Retina (tissue), 1 donor: Measurements from ENCODE around the gene SLCO3A1.
A peak's percentile ranks its signal among the peaks of the same experiment; 100 is the strongest.

Experiments used
- DNase-seq: peaks from one replicate; pipeline ENCODE4 v3.0.0-alpha.2; 2016

Gene SLCO3A1

DNA sequence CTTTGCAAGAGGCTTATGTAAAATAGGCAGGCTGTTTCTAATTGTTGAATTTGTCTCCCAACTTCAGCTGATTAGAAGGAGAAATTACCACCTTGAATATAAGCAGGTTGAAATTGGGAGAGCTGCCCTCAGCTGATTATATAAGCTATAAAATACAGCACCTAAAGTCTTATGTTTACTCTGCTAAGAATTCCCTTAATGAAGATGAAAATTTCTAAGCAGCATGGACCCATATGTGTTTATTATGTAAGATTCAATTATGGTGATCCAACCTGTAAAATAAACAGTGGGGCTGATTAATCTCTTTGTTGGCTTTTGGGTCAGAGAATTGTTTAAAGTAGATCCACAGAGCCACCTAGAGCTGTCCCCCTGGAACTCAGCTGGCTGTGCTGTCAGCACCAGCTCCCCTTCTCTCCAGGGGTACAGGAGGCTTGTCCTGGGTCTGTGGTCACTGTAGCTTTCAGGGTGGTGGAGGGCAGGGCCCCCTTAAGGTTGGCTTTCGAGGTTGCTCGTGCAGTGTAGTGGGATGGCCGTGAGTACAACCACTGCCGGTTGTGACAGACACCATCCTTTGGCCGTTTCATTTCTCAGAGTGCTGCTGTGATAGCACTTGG is 9.5 kb downstream of the SLCO3A1 start:
- no peak for DNase-seq

- DNase-seq, result no peak
Measured at GRCh38 chr15:91863621-91864255, 10.2 kb downstream of the SLCO3A1 start.

DNA sequence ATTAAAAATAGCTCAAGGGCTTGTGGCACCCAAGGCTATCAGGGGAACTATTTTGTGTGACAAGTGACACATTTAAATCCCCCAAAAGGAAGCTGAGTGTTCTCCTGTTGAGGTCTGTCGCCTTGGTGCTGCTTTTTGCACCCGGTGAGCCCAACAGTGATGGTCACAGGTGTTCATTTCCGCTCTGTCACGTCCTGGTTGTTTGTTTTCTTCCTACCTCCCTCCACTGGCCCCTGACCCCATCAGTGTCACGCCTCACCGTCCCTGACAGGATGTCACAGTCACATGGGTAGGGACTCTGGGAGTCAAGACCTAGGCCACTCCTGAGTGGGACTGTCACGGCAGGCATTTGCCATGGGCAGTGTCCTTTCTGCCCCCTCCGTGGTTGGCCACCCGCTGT is 11.2 kb downstream of the SLCO3A1 start:
- DNase-seq, result peak; percentile 31

DNA sequence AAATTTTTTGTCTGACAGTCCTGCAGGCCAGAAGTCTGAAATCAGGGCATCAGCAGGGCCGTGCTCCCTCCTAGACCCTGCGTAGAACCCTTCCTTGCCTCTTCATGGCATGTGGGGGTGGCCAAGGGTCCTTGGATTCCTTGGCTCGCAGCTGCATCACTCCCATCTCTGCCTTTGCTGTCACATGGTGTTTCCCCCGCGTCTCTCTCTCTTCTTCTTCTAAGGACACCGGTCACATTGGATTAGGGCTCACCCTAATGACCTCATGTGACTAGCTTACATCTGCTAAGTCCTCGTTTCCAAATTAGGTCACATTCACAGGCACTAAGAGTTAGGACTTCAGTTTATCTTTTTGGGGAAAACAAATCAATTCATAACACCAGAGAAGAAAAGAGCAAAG is 12.0 kb downstream of the SLCO3A1 start:
- DNase-seq, result no peak

DNA sequence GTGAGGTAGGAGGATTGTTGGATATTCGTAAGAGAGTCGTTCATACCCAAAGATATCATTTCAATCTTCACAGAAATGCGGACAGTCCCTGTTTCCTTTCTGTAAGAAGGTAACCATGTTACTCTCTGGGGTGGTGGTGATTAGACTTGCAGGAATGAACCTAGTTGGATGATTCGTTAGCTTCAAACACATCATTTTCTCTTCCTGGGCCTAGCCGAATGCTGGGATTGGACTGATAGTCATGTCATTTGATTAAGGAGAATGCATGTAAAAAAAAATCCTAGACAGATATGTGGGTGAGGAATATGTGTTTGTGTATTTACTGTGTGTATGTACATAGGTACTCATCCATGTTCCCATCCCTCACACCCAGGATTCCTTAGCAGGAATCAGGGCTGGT is 12.4 kb downstream of the SLCO3A1 start:
- DNase-seq, result no peak

GRCh38 chr15:91866371-91866905 is 12.9 kb downstream of the SLCO3A1 start:
- DNase-seq, result no peak

GRCh38 chr15:91866971-91867372 is 13.5 kb downstream of the SLCO3A1 start:
- no peak for DNase-seq

GRCh38 chr15:91867581-91868026 is 14.1 kb downstream of the SLCO3A1 start:
- no peak for DNase-seq

GRCh38 chr15:91870876-91871537 is 17.5 kb downstream of the SLCO3A1 start:
- no peak for DNase-seq

DNA sequence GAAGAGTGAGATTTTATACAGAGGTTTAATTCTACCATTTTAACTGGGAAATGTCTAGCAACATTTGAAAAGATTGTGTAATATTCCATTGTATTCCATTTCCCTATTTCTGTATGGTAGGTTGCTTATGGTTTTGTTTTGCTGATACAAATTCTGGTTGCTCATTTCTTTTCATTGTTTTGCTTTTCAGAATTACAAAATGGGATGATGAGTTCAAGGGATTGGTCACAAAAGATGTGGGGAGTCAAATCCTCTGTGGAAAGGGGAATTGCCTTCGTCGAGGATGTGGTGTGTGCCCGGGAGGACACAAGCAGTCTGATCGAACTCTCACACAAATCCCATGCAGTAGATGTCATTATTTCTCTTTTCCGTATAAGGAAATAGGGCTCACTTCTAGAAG is 18.3 kb downstream of the SLCO3A1 start:
- no peak for DNase-seq

- DNase-seq, result no peak
Measured at GRCh38 chr15:91872356-91873137, 19.0 kb downstream of the SLCO3A1 start.

- no peak for DNase-seq
Measured at GRCh38 chr15:91873138-91873536, 19.6 kb downstream of the SLCO3A1 start.

DNA sequence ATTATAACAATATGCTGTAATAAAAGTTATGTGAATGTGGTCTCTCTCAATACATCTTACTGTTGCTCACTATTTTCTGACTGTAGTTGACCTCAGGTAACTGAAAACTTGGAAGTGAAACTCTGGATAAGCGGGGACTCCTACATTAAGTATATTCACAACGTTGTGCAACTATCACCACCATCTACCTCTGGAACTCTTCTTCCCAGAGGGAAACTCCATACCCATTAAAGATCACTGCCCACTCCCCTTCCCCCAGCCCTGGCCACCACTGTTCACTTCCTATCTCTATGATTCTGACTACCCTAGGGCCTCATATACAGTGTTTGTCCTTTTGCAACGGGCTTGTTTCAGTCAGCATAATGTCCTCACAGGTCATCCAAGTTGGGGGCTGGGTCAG is 20.7 kb downstream of the SLCO3A1 start:
- DNase-seq, result no peak

GRCh38 chr15:91874992-91875660 is 21.6 kb downstream of the SLCO3A1 start:
- no peak for DNase-seq

DNA sequence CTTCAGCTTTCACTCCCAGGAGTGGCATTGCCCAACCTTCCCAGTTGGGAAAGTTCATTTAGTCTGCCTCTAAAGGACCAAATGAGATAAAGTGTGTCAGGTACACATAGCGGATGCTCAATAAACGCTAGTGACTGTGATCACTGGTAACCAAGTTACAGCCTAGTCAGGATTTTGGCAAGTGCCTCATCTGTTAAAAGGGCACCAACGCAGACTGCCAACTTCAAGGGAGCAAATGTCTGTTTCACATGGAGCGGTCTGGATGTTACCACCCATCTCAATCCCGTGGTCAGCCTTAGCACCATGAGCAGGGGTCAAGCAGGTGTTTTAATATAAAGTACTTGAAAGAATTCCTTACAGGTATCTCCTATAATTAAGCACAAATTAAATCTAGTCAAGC is 22.7 kb downstream of the SLCO3A1 start:
- no peak for DNase-seq

DNA sequence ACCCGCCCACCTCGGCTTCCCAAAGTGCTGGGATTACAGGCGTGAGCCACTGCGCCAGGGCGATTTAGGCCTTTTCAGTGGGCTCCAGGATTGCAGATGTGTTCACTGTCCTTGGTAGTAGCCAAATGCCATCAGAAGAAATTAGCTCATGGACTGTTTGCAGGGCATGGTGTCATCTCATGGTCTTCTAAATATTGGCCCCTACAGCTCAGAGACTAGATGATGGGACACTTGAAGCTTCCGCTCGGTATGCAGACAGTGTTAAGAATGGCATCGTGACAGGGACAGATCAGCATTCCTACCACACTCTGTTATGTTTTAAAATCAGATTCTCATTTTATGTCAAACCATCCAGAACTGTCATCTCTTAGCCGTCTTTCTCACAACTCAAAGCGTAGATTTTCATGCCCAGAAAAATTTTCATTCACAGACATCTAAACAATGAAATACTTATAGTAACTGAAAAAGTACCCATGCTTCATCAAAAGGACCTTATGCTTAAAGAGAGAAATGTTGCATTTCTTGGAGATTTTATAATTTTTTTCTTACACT is 24.9 kb downstream of the SLCO3A1 start:
- no peak for DNase-seq

GRCh38 chr15:91879158-91879557 is 25.6 kb downstream of the SLCO3A1 start:
- DNase-seq, result no peak

DNA sequence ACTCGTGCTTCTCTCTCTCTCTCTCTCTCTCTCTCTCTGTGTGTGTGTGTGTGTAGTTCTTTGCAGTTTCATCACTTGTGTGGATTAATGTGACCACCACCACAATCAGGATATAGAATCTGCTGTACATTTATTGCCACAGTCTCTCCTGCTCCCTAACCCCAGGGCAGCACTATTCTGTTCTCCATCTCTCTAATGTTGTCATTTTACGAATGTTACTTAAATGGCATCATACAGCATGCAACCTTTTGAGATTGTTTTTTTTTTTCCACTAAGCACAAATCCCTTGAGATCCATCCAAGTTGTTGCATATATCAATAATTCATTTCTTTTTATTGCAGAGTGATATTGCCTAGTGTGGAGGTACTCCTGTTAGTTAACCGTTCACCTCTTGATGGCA is 26.9 kb downstream of the SLCO3A1 start:
- DNase-seq, result peak; percentile 39

DNA sequence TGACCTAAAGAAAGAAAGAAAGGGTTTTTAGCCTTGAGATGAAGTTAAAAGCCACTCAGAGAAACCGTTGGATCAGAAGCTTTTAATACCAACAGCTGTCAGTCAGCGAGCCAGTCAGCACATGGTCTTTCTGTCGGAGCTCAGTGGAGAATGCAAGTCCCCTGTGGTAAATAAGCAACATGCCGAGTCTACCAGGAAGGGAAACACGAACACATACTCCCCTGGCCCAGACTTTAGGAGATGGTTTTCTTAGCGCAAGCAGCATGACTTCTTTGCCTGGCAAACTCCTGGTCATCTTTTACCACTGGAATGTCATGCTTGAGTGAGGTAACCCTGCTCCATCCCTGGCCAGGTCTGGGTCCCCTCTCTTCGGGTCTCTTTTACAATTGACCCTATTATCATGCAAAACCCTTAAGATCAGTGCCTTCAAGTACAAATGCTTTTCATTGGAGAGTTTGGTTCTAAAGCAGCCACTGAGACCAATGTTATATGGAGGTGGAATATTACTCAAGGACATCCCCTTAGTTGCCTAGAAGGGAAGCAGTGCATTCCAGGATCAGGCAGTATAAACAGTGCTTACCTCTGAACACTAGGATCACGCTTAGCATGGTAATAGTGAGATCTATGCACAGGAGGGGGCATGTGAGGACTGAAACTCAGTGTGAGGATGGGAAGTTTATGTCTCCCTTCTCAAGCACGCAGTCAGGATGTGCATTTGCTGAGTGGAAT is 28.2 kb downstream of the SLCO3A1 start:
- peak; percentile 38 for DNase-seq

DNA sequence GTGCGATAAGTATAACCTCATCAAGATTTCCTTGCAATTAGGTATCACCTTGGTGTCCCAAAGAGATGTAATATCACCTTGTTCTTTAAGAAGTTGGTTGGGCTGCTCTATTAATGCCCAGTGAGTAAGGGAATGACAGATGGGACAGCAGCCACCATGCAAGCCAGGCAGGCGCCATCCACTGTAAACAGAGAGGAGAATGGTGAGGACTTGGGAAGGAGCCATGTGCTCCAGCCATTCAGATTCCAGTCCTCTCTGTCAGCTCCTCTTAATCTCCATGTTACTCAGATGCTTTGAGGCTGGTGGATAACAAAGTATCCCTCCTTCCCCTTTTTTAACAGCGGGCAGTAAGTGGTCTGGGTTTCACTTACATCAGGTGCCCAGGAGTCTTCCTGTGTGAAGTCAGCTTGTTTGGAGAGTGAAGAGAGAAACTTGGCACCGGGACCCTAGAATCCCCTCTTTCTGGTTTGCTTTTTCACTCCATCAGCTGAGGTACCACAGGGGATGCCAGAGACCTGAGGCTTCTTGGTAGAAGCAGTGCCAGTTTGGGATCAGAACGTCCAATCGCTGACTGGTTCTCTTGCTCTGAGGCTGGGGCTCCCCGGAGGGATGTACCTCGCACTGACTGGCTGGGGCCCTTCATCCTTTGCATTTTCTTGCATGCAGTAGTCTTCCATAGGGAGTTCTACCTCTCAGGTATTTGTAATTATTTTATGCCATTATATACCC is 29.5 kb downstream of the SLCO3A1 start:
- no peak for DNase-seq

DNA sequence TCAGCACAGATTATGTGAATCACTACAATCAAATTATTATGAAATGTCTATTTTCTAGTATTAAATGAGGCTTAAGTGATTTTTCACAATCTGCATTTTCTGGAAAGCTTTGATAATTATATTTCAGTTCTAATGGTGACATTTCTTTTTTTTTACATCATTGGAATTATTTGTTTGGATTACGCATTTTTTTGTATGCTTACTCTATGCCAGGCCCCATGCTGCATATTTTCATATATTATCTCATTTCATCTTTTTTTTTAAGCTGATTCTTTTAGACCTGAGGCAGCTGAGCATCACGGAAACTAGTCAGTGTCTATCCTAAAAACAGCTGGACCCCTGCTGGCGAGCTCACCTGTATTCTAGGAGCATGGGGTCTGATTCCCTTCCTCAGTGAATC is 31.1 kb downstream of the SLCO3A1 start:
- no peak for DNase-seq
